Measurements from ENCODE around the gene PRR36.
"Not testable (repeated sequence)": the region's sequence is repeated elsewhere in the genome, so short reads cannot be mapped to it uniquely, and the experiment has no call there.

The PRR36 gene

GRCh38 chr19:7870571-7871436, 3.4 kb downstream of the PRR36 start:
- peak; percentile 47 for DNase-seq

- DNase-seq: peak; percentile 77
Measured at GRCh38 chr19:7869910-7870511, 4.2 kb downstream of the PRR36 start.

DNA sequence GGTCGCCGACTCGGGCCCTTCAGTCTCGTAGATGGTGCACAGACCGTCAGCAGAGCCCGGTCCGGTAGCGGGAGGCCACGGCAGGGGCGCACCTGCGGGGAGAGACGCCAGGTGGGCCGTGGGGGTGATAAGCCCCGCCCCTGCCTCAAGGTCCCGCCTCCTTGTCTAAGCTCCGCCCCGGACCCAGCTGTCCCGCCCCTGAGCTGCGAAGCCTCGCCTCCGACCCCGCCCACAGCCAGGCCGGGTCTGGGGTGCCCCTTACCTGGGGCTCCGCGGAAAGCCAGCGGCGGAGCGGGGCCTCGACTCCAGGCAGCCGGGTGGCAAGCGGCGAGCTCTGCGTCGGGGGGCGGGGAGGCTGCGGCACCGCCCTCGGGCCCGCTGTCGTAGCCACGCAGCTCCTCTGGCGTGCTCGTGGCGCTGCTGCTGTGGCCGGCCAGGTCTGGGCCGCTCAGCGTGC, 4.7 kb downstream of the PRR36 start:
- peak; percentile 43 for DNase-seq

DNA sequence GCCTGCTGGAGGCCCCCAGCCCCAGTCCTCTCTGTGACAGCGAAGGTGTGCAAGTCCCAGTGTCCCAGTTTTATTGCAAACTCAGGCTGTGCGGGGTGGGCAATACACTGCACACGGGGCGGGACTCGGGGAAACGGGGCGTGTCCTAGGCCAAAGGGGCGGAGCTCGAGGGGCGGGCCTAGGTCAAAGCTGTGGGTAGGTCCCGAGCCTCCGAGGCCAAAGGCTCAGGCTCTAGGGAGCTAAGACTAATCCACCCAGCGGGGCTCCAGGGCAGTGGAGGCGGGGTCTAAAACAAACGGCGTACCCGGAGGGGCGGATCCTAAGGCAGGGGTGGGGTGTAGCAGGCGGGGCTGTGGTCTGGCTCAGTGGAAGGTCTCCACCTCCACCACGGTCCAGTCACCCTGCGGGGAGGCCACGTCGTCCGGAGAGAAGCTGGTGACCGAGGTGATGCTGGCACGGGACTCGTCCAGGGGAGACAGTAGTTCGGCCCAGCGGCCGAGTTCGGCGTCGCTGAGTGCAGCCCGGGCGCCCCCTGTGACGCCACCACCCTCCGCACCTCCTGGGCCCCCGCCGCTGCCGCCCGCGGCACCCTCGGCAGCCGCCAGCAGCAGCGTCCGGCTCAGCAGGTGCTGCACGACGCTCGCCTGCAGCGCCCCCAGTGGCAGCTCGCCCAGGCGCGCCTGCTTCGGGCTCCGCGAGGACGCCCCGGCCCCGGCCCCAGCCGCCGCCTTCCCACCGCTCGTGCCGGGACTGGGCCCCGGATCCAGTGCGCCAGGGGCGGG, 5.3 kb downstream of the PRR36 start:
- peak; percentile 39 for DNase-seq

GRCh38 chr19:7868326-7868670, 5.9 kb downstream of the PRR36 start:
- no peak for DNase-seq

DNA sequence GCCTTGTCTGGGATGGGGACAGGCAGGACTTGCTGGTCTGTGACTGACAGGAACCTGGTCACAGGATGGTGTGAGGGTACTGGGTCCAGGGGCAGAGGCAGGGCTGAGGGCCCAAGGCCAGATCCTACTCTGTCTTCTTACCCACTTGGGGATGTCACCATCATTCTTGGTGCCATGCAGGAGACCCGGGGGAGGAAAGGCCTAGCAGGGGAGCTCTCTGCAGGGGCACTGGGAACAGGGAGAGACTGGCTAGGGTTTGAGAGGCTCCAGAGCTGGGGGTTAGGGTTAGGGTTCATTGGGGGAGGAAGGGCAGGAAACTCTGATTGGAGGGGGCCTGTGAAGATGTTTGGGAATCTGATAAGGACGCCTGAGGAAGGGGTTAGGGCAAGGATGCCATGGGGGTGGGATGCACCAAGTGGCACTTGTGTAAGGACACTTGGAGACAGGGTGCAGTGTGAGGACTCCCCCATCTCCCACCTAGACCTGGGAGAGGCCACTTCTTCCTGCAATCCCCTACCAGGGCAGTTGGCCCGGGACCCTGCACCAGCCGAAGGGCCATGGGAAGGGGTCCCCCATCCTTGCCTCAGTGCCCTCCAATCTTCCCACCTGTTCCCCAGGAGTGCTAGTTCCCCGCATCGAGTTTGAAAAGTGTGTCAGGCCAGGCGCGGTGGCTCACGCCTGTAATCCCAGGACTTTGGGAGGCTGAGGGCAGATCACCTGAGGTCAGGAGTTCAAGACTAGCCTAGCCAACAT, 6.9 kb downstream of the PRR36 start:
- no peak for DNase-seq

- no peak for DNase-seq
Measured at GRCh38 chr19:7866399-7867091, 7.6 kb downstream of the PRR36 start.

GRCh38 chr19:7865262-7865911, 8.8 kb downstream of the PRR36 start:
- no peak for DNase-seq

GRCh38 chr19:7864690-7865074, 9.5 kb downstream of the PRR36 start:
- no peak for DNase-seq

DNA sequence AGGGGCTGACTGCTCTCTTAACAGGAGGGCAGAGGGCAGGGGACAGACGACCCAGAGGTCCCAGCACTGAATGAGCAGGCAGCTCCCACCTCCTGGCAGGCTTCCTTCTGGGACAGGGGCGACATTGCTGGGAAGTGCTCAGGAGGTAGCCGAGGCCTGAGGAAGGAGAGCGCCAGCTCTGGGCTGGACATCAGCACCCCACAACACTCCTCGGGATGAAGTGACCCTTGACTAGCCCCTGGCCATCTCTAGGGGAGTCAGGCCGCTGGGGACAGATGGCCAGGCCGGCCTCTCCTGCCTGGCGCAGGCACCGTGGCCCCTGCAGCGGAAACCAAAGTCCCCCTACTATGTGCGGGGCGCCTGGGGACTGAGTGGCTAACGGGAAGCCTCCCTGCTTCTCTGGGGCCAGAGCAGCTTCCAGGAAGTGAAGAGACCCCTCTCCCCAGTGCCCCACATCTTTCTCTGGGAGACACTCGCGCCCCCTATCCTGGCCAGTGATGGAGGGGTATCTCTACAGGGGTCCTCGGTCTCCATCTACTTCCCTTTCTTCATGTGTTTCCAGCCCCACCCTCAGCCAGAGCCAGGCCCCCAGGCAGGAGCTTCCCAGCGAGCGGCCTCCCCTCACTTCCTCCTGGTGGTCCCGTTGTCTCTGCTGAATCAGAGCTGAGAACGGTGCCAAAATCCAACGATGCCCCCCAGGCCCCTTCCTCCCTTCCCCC, 10.1 kb downstream of the PRR36 start:
- no peak for DNase-seq

GRCh38 chr19:7863157-7863970, 10.8 kb downstream of the PRR36 start:
- no peak for DNase-seq

DNA sequence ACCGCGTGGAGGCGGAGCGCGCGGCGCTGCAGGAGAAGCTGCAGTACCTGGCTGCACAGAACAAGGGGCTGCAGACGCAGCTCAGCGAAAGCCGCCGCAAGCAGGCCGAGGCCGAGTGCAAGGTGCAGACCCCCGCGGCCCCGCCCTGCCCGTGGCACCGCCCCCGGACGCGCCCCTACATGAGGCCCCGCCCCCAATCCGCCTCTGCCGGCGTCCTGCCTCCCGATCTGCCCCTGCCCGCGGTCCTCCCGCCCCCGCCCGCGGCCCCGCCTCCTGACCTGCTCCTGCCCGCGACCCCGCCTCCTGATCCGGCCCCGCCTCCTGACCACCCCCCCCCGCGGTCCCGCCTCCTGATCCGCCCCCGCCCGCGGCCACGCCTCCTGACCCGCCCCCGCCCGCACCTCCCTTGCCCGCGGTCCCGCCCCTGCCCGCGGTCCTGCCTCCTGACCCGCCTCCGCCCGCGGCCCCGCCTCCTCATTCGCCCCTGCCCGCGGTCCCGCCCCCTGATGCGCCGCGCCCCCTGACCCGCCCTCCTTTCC, 11.7 kb downstream of the PRR36 start:
- peak; percentile 56 for DNase-seq

DNA sequence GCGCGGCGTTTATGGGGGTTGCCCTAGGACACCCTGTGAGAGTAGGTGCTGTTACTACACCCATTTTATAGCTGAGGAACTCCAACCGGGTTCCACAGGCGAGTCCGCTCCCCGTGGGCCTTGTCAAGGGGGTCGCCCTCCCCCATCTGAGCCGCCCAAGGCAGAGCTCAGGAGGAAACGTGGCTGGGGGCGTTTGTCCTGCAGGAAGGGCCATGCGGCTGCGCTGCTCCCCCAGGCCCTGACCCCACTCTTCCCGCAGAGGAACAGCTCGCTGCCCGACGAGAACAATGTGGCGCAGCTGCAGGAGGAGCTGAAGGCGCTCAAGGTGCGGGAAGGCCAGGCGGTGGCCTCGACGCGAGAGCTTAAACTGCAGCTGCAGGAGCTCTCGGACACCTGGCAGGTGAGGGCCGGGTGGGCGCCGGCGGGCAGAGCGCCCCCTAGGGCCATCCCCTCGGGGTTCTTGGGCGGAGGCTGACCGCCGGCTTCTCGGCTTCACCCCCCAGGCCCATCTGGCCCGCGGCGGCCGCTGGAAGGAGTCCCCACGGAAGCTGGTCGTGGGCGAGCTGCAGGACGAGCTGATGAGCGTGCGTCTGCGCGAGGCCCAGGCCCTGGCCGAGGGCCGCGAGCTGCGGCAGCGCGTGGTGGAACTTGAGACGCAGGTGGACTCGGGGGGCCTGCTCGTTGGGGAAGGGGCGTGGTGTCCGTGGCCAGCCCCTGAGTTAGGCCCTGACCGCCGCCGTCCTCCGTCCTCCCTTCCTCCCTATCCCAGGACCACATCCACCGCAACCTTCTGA, 12.4 kb downstream of the PRR36 start:
- no peak for DNase-seq

DNA sequence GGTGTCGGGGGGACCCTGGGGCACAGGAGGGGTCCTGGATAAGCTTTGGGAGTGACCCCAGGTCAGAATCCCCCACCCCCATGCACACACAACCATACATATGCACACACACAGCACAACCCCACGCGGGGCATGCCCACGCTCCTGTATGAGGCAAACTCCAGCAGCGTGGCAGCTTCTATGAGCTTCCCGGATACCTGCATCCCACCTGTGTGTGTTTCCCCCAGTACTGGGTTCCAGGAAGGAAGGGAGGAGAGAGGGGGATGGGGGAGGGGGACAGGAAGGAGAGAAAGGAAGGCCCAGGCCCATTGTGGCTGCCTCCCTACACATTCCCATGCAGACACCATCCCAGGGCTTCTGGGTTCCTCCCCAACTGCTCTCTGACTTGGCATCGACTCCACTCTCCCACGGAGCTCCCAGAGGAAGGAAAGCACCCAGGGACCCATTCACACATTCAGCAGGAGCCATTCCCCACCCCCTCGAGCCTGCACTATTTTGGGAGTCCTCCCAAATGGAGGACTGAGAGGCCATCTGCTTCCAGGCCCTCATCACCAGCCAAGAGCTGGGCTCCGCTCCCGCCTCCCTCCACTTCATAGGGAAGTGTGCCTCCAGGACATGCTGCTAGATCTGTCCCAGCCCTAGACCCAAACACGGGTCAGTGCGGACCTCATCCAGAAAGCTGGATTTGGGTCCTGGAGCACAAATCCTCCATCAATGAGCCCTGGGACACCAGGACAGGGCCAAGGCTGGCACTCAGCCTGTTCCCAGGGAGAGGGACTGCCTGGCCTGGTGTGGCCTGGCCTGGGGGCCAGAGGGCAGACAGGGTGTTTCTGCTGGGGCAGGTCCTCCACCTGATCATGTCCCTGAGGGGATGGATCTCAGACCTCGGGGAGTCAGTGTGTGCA, 13.2 kb downstream of the PRR36 start:
- no peak for DNase-seq

GRCh38 chr19:7859831-7860713, 14.1 kb downstream of the PRR36 start:
- no peak for DNase-seq

- DNase-seq: not testable (repeated sequence)
Measured at GRCh38 chr19:7859087-7859486, 15.1 kb downstream of the PRR36 start.
